HG03460 (cell line): Measurements from ENCODE around the gene FBXL16.
A peak's percentile ranks its signal among the peaks of the same experiment; 100 is the strongest.
"Not testable (repeated sequence)": the region's sequence is repeated elsewhere in the genome, so short reads cannot be mapped to it uniquely, and the experiment has no call there.

Experiments used
- ATAC-seq: cut with Tn5 transposase; IDR thresholded peaks from one replicate; pipeline ENCODE4 v1.9.1; 2021; ENCODE audit not compliant: unreplicated experiment

The FBXL16 gene, protein sequence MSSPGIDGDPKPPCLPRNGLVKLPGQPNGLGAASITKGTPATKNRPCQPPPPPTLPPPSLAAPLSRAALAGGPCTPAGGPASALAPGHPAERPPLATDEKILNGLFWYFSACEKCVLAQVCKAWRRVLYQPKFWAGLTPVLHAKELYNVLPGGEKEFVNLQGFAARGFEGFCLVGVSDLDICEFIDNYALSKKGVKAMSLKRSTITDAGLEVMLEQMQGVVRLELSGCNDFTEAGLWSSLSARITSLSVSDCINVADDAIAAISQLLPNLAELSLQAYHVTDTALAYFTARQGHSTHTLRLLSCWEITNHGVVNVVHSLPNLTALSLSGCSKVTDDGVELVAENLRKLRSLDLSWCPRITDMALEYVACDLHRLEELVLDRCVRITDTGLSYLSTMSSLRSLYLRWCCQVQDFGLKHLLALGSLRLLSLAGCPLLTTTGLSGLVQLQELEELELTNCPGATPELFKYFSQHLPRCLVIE

DNA sequence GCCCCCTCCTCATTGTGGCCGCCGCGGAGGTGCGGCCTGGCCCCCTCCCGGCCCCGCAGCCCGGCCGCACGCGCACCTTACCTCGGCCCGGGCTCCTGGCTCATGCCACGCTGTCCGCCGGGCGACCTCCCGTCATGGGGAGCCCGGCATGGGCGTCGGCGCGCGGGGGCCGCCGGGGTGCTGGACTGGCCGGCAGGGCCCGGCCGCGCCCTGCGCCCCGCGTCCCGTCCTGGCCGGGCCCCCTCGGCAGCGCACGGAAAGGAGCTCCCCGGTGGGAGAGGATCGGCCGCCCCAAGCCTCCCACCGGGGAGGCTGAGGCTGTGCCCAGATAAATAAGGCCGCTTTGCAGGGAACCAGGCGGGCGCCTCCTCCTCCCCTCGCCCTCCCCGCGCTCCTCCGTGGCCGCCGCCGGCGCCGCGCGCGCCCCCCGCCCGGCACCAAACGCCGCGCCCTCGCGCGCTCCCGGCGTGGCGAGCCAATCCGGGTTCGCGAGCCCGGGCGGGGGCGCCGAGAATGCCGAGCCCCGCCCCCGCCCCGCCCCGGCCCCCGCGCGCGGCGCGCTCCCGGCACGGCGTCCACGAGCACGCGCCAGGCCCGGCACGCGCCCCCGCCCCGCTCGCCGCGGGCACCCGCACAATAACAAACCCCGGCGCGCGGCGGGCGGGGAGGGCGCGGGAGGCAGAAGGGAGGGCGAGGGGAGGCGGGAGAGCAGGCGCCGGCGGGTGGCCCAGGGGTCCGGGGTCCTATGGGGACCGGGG, at the start of gene FBXL16:
TSS of gene FBXL16 (minus strand) at position 371 of the 758 bp plus-strand sequence. CDS start 8,396 bp downstream, outside the sequence.
- no peak for ATAC-seq

DNA sequence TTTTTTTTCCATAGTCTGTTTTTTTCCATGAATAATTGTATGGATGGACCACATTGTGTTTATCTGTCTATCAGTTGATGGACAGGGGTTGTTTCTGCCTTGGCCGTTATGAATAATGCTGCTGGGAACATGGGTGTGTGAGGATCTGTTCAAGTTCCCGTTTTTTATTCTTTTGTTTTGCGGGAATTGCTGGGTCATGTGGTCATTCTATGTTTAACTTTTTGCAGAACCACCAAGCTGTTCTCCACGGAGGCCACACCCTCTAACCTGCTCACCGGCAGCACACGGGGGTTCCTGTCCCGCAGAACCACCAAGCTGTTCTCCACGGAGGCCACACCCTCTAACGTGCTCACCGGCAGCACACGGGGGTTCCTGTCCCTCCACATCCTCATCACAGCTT, 49.1 kb upstream of the FBXL16 start:
- no peak for ATAC-seq

DNA sequence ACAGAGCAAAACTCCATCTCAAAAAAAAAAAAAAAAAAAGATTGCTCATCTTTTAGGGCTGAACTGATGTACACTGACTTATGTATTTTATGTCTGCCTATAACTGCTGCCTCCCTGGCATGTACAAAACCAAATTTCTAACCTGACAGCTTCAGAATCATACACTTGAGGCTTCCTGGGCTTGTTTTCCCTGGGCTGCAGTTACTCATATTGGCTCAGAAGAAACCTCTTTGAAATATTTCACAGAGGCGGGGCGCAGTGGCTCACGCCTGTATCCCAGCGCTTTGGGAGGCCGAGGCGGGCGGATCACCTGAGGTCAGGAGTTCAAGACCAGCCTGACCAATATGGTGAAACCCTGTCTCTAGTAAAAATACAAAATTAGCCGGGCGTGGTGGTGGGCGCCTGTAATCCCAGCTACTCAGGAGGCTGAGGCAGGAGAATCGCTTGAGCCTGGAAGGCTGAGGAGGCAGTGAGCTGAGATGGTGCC, 48.6 kb upstream of the FBXL16 start:
- not testable (repeated sequence) for ATAC-seq

DNA sequence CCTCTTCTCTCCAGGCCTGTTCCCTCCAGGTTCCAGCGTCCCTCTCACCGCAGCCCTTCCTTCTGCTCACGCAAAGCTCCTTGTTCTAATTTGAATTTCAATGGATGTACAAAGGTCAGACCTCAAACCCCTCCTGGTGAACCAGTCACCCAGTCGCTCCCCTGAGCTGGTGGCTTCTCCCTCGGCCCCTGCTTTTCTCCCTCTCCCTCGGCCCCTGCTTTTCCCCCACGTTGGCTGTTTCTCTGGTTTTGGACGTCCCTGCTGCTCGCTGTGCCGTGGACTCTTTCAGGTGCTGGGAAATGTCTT, 46.4 kb upstream of the FBXL16 start:
- no peak for ATAC-seq

DNA sequence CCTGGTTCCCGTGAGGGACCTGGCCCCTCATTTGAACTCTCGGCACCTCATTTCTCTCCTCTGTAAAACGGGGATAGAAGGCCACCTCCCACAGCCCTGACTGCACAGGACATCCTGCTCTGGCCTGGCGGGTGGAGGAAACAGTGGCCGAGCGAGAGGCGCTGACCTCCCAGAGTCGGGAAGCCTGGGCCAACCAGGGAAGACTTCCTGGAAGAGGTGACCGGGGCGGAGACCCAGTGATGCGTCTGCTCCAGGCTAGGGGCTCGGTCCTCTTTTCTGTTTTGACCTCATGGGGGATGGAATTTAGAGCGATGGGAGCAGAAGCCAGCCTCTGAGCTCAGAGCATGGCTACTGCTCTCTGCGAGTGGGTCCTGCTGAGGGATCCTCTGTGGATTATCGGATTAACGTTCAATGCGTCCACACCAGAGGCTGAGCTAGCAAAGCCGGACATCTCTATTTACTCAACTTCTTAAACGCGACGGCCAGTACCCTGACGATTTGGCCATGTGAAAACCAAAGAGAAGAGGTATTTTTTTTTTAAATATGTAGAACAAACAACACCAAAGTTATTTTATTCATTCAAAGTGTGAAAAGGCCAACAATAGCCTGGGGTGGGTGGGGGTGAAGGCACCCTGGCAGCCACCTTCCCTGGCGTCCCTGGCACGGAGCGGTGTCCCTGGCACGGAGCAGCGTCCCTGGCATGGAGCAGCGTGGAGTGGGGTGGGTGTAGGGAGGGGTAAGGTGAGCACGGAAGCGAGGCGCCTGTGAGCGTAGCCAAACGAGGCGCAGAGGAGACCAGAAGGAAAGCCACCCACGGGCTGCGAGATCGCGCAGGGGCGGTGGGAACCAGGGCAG, 45.8 kb upstream of the FBXL16 start:
- no peak for ATAC-seq

DNA sequence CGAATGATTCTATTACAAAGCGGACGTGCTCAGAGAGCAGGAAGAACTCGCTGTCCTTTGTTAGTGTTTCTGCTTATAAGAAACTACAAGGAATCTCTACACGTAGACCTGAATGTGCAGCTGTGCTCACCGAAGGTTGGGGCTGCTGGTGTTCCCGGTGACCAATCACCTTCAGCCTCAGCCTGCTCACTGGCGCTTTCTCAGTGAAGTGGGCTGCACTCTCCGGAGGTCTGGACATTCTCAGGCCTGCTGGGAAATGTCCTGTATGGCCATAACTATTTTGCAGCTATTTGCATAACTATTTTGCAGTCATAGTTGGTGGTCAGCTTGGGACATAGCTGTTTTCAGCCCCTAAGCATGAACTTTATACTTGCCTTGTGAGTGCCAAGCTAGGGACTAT, 44.9 kb upstream of the FBXL16 start:
- ATAC-seq: no peak

DNA sequence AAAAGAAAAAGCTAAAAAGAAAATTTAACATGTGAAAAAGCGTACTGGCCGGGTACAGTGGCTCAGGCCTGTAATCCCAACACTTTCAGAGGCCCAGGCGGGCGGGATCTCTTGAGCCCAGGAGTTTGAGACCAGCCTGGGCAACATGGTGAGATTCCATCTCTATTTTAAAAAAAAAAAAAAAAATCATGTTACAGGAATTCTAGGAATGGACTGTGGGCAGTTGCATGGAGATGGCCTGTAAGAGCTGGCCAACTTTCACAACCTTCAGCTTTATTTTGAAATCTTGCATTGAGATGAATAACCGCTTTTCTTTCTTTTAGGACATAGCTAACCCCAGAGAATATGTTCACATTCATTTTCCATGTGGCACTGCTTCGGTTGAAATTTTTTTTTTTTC, 43.4 kb upstream of the FBXL16 start:
- ATAC-seq: no peak

DNA sequence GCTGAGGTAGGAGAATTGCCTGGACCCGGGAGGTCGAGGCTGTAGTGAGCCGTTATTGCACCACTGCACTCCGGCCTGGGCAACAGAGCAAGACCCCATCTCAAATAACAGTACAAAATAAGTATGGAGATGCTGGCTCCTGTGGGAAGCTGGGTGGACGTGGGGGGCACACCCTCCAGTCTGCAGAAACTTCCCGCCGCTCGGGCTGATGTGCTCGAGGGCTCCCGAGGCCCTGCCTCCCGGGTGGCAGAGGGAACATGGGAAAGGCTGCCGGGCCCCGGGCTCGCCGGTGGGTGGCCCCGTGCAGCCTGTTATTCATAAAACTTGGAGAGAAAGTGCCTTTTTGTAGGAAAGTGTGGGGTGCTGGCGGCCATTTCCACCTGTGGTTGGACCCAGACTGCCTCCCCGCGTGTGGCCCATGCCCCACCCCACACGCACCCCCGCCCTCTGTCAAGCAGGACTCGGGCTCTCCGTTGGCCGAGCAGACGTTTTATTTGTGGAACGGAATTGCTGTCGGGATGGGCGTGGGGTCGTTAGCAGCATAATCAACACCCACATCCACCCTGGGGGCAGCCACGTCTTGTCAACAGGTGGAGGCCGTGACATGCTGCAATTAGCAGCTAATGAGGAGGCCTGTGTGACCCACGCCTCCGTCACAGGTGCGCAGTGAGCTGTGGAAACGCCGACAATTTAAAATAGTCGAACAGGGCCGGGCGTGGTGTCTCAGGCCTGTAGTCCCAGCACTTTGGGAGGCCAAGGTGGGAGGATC, 42.6 kb upstream of the FBXL16 start:
- ATAC-seq: no peak

DNA sequence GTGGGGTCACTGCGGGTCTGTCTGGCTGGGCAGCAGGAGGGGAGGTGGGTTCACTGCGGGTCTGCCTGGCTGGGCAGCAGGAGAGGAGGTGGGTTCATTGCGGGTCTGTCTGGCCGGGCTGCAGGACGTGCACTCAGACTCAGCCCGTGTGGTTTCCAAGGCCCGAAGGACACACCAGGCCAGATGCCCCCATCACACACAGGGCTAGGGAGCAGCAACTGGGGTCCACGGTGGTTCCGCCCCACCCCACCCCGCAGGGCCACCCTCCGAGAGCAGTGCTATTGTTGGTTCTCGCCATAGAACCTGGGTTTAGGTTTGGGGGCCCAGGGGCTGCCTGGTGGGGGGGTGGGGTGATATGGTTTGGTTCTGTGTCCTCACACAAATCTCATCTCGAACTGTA, 41.0 kb upstream of the FBXL16 start:
- ATAC-seq: no peak

DNA sequence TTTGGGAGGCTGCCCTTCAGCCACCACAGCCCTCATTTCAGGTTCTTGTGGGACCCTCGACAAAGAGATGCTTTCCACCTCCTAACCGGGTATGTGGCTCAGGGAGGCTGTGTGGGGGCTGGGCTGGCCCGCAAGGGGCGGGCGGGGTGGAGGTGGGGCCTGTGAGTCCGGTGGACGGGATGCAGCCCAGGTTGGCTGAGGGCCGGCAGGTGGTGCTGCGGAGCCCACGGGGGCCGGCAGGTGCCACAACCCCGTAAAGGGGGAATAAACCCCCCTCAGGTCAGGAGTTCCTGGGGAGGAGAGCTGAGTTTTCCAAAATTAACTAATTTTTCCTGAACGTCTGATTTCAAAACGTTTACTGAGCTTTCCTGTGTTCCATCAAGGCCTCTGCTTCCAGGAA, 40.1 kb upstream of the FBXL16 start:
- ATAC-seq: no peak

DNA sequence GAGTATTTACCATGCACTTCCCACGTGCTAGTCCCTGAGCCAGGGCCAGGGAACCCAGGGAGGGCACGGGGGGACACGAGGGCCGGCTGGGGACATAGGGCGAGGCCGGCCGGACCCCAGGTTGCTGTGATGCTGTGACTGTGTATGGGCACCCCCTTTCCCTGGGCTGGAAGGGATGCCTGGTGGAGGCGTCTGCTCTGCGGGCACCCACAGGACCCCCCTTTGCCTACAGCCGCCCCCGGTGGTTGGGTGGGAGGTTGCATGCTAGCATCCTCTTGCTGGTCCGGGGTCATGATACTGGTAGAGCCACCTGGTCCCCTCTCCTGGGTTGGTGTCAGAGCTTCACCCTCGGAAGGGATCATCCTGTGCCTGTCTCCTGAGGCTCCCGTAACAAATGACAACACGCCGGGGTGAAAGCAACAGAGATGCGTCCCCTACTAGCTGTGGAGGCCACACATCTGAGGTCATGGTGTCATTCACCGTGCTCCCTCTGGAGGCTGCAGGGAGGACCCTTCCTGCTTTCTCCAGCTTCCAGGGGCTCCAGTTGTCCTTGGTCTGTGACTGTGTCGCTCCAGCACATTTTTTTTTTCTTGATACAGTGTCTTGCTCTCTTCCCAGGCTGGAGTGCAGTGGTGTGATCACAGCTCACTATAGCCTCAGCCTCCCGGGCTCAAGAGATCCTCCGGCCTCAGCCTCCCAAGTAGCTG, 38.3 kb upstream of the FBXL16 start:
- ATAC-seq: no peak

DNA sequence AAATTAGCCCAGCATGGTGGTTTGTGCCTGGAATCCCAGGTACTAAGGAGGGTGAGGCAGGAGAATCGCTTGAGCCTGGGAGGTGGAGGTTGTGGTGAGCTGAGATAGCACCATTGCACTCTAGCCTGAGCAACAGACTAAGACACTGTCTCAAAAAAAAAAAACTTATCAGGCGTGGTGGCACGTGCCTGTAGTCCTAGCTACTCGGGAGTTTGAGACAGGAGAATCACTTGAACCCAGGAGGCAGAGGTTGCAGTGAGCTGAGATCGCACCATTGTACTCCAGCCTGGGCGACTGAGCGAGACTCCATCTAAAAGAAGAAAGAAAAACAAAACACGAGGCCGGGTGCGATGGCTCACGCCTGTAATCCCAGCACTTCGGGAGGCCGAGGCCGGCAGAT, 37.3 kb upstream of the FBXL16 start:
- not testable (repeated sequence) for ATAC-seq

DNA sequence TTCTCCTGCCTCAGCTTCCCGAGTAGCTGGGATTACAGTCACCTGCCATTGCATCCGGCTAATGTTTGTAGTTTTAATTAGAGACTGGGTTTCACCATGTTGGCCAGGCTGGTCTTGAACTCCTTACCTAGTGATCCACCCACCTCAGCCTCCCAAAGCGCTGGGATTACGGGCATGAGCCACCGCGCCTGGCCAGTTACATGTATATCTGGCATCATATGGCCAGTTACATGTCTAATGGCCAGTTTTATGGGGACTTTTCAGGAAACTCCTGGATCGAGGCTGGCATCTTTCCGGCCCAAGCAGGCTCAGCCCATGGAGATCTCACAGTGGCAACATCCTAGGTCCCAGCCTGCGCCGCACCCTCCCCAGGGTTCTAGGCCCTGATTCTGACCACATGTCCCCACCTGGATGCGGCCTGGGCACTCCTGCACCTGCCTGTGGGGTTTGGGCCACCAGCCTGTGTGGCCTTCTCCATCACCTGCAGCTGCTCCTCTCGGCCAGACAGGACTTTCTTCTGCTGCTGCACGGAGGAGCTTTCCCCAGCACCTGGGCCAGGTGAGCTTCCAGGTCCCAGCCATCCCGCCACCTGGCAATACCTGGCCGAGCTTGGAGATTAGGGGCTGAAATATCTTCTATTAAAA, 36.5 kb upstream of the FBXL16 start:
- no peak for ATAC-seq

DNA sequence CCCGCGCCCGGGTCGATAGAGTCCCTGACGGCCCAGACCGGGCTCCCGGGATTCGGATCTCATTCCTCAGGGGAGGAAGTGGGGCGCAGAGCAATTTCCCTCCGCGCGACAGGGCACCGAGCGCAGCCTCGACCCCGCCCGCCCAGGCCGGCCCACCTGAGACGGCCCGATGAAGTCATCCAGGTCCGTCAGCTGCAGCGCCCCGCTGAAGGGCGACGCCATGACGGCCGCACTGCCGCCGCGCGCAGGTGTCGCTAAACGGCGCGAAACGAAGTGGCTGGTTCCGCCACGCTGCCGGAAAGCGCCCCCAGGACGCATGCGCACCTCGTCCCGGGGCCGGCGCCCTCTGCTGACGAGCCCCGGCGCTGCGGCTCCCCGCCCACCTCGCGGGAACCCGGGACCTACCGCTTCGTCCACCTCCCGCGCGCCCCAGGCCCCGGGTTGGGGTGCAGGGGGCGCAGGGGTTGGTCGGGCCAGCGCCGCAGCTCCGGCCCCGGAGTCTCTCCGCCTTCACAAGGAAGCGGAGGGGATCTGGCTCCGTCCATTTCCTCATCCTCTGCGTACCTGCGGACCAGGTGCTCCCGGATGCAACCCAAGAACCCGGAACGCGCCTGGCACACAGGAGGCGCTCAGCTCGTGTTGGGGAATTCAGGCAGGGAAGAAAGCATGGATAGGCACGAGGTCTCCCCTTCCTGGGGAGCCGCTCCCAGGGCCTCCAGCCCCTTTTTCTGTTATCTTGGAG, 35.3 kb upstream of the FBXL16 start, which contains the start of gene CIAO3:
TSS of gene CIAO3 (minus strand) at position 234 of the 742 bp plus-strand sequence. CDS start at position 222, 12 bp downstream.
- peak; percentile 70 for ATAC-seq

DNA sequence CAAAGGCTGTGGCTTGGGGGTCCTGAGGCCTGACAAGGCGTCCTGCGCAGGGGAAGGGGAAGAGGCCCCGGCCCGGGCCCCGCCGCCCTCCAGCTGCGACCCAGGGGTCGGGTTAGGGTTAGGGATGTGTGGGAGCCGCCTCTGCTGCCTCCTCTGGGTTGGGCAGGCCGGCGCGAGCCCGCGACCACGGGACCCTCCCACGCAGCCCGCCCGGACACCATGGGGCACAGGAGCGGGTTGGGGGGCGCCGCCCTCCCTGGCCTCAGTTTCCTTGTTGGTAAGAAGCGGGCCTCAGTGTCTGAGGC, 34.8 kb upstream of the FBXL16 start:
- ATAC-seq: peak; percentile 6

DNA sequence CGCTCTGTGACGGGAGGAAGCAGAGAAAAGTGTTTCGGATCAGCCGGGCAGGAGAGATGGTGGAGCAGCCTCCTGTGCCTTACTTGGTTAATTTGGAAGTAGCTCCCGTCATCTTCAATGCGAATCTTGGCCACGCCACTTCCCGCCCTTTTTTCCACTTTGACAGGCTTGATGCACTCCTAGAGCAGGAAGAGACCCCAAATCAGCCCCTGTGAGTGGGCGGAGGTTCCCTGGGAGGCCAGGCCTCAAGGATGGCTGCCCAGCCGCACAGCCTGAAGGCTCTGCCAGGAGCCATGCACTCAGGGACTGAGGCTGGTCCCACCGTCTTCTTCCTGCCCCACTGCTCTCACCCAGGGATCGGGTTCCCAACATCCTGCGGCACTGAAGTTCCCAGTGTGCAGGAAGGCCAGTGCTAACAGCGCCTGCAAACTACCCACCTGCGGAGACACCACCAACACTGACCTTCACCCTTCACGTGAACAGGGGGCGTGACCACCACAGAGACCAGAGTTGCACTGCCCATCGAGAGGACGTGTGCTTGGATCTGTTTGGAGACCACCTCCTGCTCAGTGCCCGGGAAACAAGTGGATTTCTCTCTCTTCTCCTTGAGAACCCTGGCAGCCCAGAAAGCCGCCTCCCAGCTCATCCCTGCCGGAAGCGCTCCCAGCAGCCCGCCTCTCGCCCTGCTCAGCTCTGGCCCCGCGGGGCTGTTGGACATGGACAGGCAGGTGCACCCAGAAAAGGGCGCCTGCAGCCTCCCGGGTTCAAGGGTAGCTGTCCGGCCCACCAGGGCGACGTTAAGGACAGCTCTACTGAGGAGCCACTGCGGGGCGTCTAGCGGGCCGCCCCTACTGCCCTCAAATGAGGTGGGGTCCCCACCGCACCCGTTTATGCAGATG, 34.2 kb upstream of the FBXL16 start:
- ATAC-seq: no peak

DNA sequence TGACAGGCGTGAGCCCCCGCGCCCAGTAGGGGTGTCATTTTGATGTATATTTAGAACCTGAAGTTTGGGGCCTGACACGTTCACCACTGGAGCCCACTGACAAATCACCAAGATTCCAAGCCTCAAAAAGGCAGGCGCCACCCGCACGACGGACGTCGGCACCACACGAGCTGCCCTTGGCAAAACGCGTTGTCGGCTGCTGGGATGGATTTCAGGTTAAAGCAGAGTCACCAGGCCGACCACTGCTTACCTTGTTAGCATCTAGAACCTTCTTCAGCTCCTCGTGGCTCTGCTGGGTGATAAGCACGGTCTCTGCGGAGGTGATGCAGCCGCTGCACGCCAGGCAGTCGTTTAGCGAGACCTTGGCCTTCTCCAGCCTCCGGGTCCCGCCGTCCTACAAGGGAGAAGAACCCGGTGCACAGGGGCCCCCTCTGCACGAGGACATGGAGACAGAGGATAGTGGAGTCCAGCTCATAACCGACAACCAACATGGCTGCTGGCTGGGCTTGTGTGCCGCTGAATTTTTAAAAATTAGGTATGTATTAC, 31.4 kb upstream of the FBXL16 start:
- ATAC-seq: no peak
